AG09309 (cell line): ENCODE measurements around the gene CHRNB1.

Source experiments
- DNase-seq: peaks from one replicate; pipeline ENCODE4 v3.0.0-alpha.2; 2010; ENCODE audit warnings: low read depth
- H3K4me3 ChIP-seq: 2 replicates; pipeline ENCODE4 v1.5.1; 2011; ENCODE audit warnings: mild to moderate bottlenecking, low read depth, low read length, moderate library complexity; ENCODE audit not compliant: control insufficient read depth
- TF ChIP-seq, protein P1 (sequence below): IDR thresholded peaks from 2 replicates; pipeline ENCODE4 v1.5.1; 2011; ENCODE audit warnings: mild to moderate bottlenecking, low read depth, low read length, inconsistent platforms; ENCODE audit not compliant: insufficient read depth, control insufficient read depth; ENCODE audit errors: missing control alignments

The CHRNB1 gene

GRCh38 chr17:7502171-7502847 lies 57.4 kb downstream of the CHRNB1 start:
- no peak for DNase-seq
- TF ChIP-seq, protein P1, sequence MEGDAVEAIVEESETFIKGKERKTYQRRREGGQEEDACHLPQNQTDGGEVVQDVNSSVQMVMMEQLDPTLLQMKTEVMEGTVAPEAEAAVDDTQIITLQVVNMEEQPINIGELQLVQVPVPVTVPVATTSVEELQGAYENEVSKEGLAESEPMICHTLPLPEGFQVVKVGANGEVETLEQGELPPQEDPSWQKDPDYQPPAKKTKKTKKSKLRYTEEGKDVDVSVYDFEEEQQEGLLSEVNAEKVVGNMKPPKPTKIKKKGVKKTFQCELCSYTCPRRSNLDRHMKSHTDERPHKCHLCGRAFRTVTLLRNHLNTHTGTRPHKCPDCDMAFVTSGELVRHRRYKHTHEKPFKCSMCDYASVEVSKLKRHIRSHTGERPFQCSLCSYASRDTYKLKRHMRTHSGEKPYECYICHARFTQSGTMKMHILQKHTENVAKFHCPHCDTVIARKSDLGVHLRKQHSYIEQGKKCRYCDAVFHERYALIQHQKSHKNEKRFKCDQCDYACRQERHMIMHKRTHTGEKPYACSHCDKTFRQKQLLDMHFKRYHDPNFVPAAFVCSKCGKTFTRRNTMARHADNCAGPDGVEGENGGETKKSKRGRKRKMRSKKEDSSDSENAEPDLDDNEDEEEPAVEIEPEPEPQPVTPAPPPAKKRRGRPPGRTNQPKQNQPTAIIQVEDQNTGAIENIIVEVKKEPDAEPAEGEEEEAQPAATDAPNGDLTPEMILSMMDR: no peak
- no peak overlapping the region for H3K4me3 ChIP-seq

DNA sequence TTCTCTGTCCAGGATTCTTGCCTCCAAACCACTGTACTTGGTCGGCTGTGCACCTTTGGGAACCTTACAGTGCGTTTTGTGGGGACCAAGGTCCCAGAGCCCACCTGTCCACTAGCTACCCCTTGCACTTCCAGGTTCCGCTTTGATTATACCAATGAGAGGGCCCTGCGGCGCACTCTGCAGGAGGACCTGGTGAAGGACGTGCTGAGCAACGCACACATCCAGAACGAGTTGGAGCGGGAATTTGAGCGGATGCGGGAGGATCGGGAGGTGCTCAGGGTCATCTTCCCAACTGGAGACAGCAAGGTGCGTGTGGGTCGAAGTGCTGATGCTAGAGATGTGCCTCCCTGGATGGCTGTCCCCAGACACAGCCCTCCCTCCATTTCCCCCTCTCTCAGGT lies 58.1 kb downstream of the CHRNB1 start:
- no peak for DNase-seq
- TF ChIP-seq, protein P1: peak; percentile 22
- H3K4me3 ChIP-seq: no peak overlapping the region

DNA sequence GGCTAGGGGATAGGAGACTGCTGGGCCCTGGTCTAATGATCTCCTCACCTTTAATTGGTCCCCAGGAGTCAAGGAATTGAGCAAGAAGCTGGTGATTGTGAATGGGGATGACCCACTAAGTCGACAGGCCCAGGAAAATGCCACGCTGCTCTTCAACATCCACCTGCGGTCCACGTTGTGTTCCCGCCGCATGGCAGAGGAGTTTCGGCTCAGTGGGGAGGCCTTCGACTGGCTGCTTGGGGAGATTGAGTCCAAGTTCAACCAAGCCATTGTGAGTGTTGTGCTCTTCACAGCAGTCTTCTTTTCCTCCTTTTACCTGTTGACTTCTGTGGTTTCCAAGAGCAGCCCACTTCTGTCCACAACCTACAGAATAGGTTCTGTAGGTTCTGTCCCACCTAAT lies 58.7 kb downstream of the CHRNB1 start:
- TF ChIP-seq, protein P1: no peak
- DNase-seq: no peak
- no peak overlapping the region for H3K4me3 ChIP-seq
